Stimulated activated memory B cell treated with anti-CD40 and anti-IgM and Interleukin-4, amounts not matched to agents 10 μg/mL and 1 μg/mL and 100 μg/mL, for 72 hours (primary cell): ENCODE data around the gene SLC4A7.

ENCODE experiments used
- ATAC-seq: fragments of 150-1000 bp; cut with Tn5 transposase; 2 replicates; pipeline ENCODE4 v1.10.0; 2021
- H3K27ac Mint-ChIP-seq: one replicate; pipeline ENCODE4 v1.8.0; 2022; ENCODE audit warnings: mild to moderate bottlenecking, mixed read lengths
- H3K27me3 Mint-ChIP-seq: one replicate; pipeline ENCODE4 v1.8.0; 2022; ENCODE audit warnings: mixed read lengths
- H3K36me3 Mint-ChIP-seq: one replicate; pipeline ENCODE4 v1.8.0; 2022; ENCODE audit warnings: mixed read lengths
- H3K4me1 Mint-ChIP-seq: one replicate; pipeline ENCODE4 v1.8.0; 2022; ENCODE audit warnings: mixed read lengths
- H3K4me3 Mint-ChIP-seq: one replicate; pipeline ENCODE4 v1.8.0; 2022; ENCODE audit warnings: mild to moderate bottlenecking, moderate library complexity, mixed read lengths
- H3K9me3 Mint-ChIP-seq: one replicate; pipeline ENCODE4 v1.8.0; 2022; ENCODE audit warnings: mixed read lengths

The SLC4A7 gene

GRCh38 chr3:27368831-27369607 lies 115.2 kb downstream of the SLC4A7 start, which contains the start of gene NEK10:
Gene NEK10 (minus strand): TSS chr3:27369383. CDS start chr3:27352882, 16,501 bp downstream.
- Mint-ChIP-seq H3K4me1 (peaks cover 15% of the 10 kb centered on the region), H3K27ac (peak within 1 kb of the TSS; percentile 48), H3K27me3 (no peaks in the 10 kb centered on the region), H3K9me3 (no peaks in the 10 kb centered on the region), H3K4me3 (peak within 1 kb of the TSS; percentile 89), H3K36me3 (no peaks in the 10 kb centered on the region)
- ATAC-seq = peak; percentile 100

GRCh38 chr3:27366062-27366591 lies 118.1 kb downstream of the SLC4A7 start:
- H3K36me3 Mint-ChIP-seq = no peaks in the 10 kb centered on the region
- no peak for ATAC-seq
- no peak overlapping the region for H3K4me3 Mint-ChIP-seq
- H3K4me1 Mint-ChIP-seq = peaks cover 16% of the 10 kb centered on the region
- H3K27ac Mint-ChIP-seq = no peak overlapping the region
- H3K27me3 Mint-ChIP-seq = no peaks in the 10 kb centered on the region
- H3K9me3 Mint-ChIP-seq = no peaks in the 10 kb centered on the region

- Mint-ChIP-seq H3K36me3 (no peaks in the 10 kb centered on the region), H3K9me3 (no peaks in the 10 kb centered on the region), H3K4me1 (peaks cover 16% of the 10 kb centered on the region), H3K27me3 (no peaks in the 10 kb centered on the region), H3K4me3 (no peak overlapping the region), H3K27ac (peak overlapping the region; percentile 7)
- peak; percentile 79 for ATAC-seq
Observed at GRCh38 chr3:27360113-27361078, 123.8 kb downstream of the SLC4A7 start.

- Mint-ChIP-seq H3K4me3 (no peak overlapping the region), H3K9me3 (no peaks in the 10 kb centered on the region), H3K27me3 (no peaks in the 10 kb centered on the region), H3K4me1 (peaks cover 16% of the 10 kb centered on the region), H3K36me3 (no peaks in the 10 kb centered on the region), H3K27ac (no peak overlapping the region)
- ATAC-seq = no peak
Observed at GRCh38 chr3:27358372-27358771, 125.8 kb downstream of the SLC4A7 start.

GRCh38 chr3:27357665-27358258 lies 126.4 kb downstream of the SLC4A7 start:
- peak; percentile 84 for ATAC-seq
- Mint-ChIP-seq H3K4me1 (peaks cover 16% of the 10 kb centered on the region), H3K4me3 (no peak overlapping the region), H3K9me3 (no peaks in the 10 kb centered on the region), H3K27me3 (no peaks in the 10 kb centered on the region), H3K36me3 (no peaks in the 10 kb centered on the region), H3K27ac (no peak overlapping the region)

- Mint-ChIP-seq H3K27me3 (no peaks in the 10 kb centered on the region), H3K36me3 (no peaks in the 10 kb centered on the region), H3K4me1 (peaks cover 16% of the 10 kb centered on the region), H3K4me3 (no peak overlapping the region), H3K9me3 (no peaks in the 10 kb centered on the region), H3K27ac (no peak overlapping the region)
- ATAC-seq = no peak
Observed at GRCh38 chr3:27356976-27357375, 127.2 kb downstream of the SLC4A7 start.

- Mint-ChIP-seq H3K27me3 (no peaks in the 10 kb centered on the region), H3K9me3 (no peaks in the 10 kb centered on the region), H3K27ac (no peak overlapping the region), H3K4me1 (peaks cover 7% of the 10 kb centered on the region), H3K36me3 (no peaks in the 10 kb centered on the region), H3K4me3 (no peak overlapping the region)
- no peak for ATAC-seq
Observed at GRCh38 chr3:27354588-27355203, 129.5 kb downstream of the SLC4A7 start.

- ATAC-seq = no peak
- H3K36me3 Mint-ChIP-seq = no peaks in the 10 kb centered on the region
- H3K27me3 Mint-ChIP-seq = no peaks in the 10 kb centered on the region
- H3K4me3 Mint-ChIP-seq = no peak overlapping the region
- no peaks in the 10 kb centered on the region for H3K9me3 Mint-ChIP-seq
- H3K27ac Mint-ChIP-seq = no peak overlapping the region
- peaks cover 13% of the 10 kb centered on the region for H3K4me1 Mint-ChIP-seq
Observed at GRCh38 chr3:27354161-27354560, 130.0 kb downstream of the SLC4A7 start.

GRCh38 chr3:27353221-27353620 lies 131.0 kb downstream of the SLC4A7 start:
- no peak overlapping the region for H3K4me3 Mint-ChIP-seq
- ATAC-seq = no peak
- H3K36me3 Mint-ChIP-seq = no peaks in the 10 kb centered on the region
- no peak overlapping the region for H3K27ac Mint-ChIP-seq
- H3K27me3 Mint-ChIP-seq = no peaks in the 10 kb centered on the region
- H3K4me1 Mint-ChIP-seq = peaks cover 14% of the 10 kb centered on the region
- no peaks in the 10 kb centered on the region for H3K9me3 Mint-ChIP-seq

- H3K4me3 Mint-ChIP-seq = no peak overlapping the region
- H3K27ac Mint-ChIP-seq = no peak overlapping the region
- peaks cover 14% of the 10 kb centered on the region for H3K4me1 Mint-ChIP-seq
- ATAC-seq = no peak
- H3K9me3 Mint-ChIP-seq = no peaks in the 10 kb centered on the region
- no peaks in the 10 kb centered on the region for H3K27me3 Mint-ChIP-seq
- no peaks in the 10 kb centered on the region for H3K36me3 Mint-ChIP-seq
Observed at GRCh38 chr3:27352047-27352446, 132.1 kb downstream of the SLC4A7 start.

- Mint-ChIP-seq H3K4me3 (no peak overlapping the region), H3K27me3 (no peaks in the 10 kb centered on the region), H3K4me1 (peaks cover 14% of the 10 kb centered on the region), H3K9me3 (no peaks in the 10 kb centered on the region), H3K27ac (no peak overlapping the region), H3K36me3 (no peaks in the 10 kb centered on the region)
- ATAC-seq = no peak
Observed at GRCh38 chr3:27349832-27350231, 134.4 kb downstream of the SLC4A7 start.

GRCh38 chr3:27345959-27346865 lies 138.0 kb downstream of the SLC4A7 start:
- ATAC-seq = no peak
- Mint-ChIP-seq H3K27ac (no peak overlapping the region), H3K9me3 (no peaks in the 10 kb centered on the region), H3K4me1 (peaks cover 14% of the 10 kb centered on the region), H3K4me3 (no peak overlapping the region), H3K36me3 (no peaks in the 10 kb centered on the region), H3K27me3 (no peaks in the 10 kb centered on the region)

GRCh38 chr3:27345493-27345892 lies 138.7 kb downstream of the SLC4A7 start:
- Mint-ChIP-seq H3K4me3 (no peak overlapping the region), H3K27me3 (no peaks in the 10 kb centered on the region), H3K36me3 (no peaks in the 10 kb centered on the region), H3K4me1 (peaks cover 15% of the 10 kb centered on the region), H3K27ac (no peak overlapping the region), H3K9me3 (no peaks in the 10 kb centered on the region)
- ATAC-seq = no peak

GRCh38 chr3:27345045-27345444 lies 139.1 kb downstream of the SLC4A7 start:
- no peak for ATAC-seq
- H3K4me3 Mint-ChIP-seq = no peak overlapping the region
- no peaks in the 10 kb centered on the region for H3K9me3 Mint-ChIP-seq
- no peaks in the 10 kb centered on the region for H3K36me3 Mint-ChIP-seq
- H3K27me3 Mint-ChIP-seq = no peaks in the 10 kb centered on the region
- no peak overlapping the region for H3K27ac Mint-ChIP-seq
- H3K4me1 Mint-ChIP-seq = peaks cover 16% of the 10 kb centered on the region
